Kidney capillary endothelial cell (primary cell): Measurements from ENCODE around the gene SMYD3.

ENCODE experiments used
- DNase-seq: peaks from one replicate; pipeline ENCODE4 v3.0.0-alpha.2; 2018; ENCODE audit warnings: low spot score

SMYD3 gene

GRCh38 chr1:246170574-246171261 lies 336.4 kb downstream of the SMYD3 start:
- DNase-seq: no peak

- no peak for DNase-seq
Measured at GRCh38 chr1:246169486-246169885, 337.6 kb downstream of the SMYD3 start.

- no peak for DNase-seq
Measured at GRCh38 chr1:246169019-246169418, 338.1 kb downstream of the SMYD3 start.

GRCh38 chr1:246166841-246167240 lies 340.2 kb downstream of the SMYD3 start:
- no peak for DNase-seq

GRCh38 chr1:246165826-246166709 lies 341.0 kb downstream of the SMYD3 start:
- no peak for DNase-seq

- no peak for DNase-seq
Measured at GRCh38 chr1:246164764-246165163, 342.3 kb downstream of the SMYD3 start.

GRCh38 chr1:246162560-246162959 lies 344.5 kb downstream of the SMYD3 start:
- DNase-seq: no peak

GRCh38 chr1:246161626-246162025 lies 345.5 kb downstream of the SMYD3 start:
- no peak for DNase-seq

GRCh38 chr1:246160905-246161304 lies 346.2 kb downstream of the SMYD3 start:
- no peak for DNase-seq

- no peak for DNase-seq
Measured at GRCh38 chr1:246160374-246160773, 346.7 kb downstream of the SMYD3 start.

GRCh38 chr1:246159279-246160227 lies 347.5 kb downstream of the SMYD3 start:
- DNase-seq: no peak

- DNase-seq: no peak
Measured at GRCh38 chr1:246158131-246158530, 348.9 kb downstream of the SMYD3 start.

GRCh38 chr1:246157516-246157915 lies 349.6 kb downstream of the SMYD3 start:
- DNase-seq: no peak

- DNase-seq: no peak
Measured at GRCh38 chr1:246156847-246157246, 350.2 kb downstream of the SMYD3 start.

GRCh38 chr1:246155923-246156322 lies 351.2 kb downstream of the SMYD3 start:
- DNase-seq: peak; percentile 73

- DNase-seq: no peak
Measured at GRCh38 chr1:246153796-246154212, 353.3 kb downstream of the SMYD3 start.

- no peak for DNase-seq
Measured at GRCh38 chr1:246152986-246153431, 354.1 kb downstream of the SMYD3 start.

- no peak for DNase-seq
Measured at GRCh38 chr1:246151796-246152434, 355.2 kb downstream of the SMYD3 start.

- no peak for DNase-seq
Measured at GRCh38 chr1:246149543-246149942, 357.5 kb downstream of the SMYD3 start.

GRCh38 chr1:246147524-246148461 lies 359.3 kb downstream of the SMYD3 start:
- DNase-seq: no peak
